H9 (cell line): ENCODE measurements around the gene MED27. TPM values are rescaled to one million over a fixed set of nuclear protein-coding genes. Genes with fewer than 3 reads are reported as not detected.

Experiments
- DNase-seq: peaks from one replicate; pipeline ENCODE4 v3.0.0-alpha.2; 2017
- H2AFZ ChIP-seq: one replicate; pipeline ENCODE4 v1.6.1; 2013; ENCODE audit warnings: mild to moderate bottlenecking, low read length, control low read depth, moderate library complexity
- H2AK5ac ChIP-seq: 2 replicates; pipeline ENCODE4 v1.6.1; 2013; ENCODE audit warnings: low read length, control low read depth, mixed read lengths; ENCODE audit not compliant: insufficient read length
- H2BK120ac ChIP-seq: one replicate; pipeline ENCODE4 v1.6.1; 2013; ENCODE audit warnings: low read depth, mild to moderate bottlenecking, low read length, control low read depth, inconsistent platforms; ENCODE audit not compliant: poor library complexity, severe bottlenecking
- H2BK12ac ChIP-seq: 2 replicates; pipeline ENCODE4 v1.6.1; 2013; ENCODE audit warnings: low read length, control low read depth, mixed read lengths, low read depth; ENCODE audit not compliant: insufficient read length
- H2BK15ac ChIP-seq: 2 replicates; pipeline ENCODE4 v1.6.1; 2013; ENCODE audit warnings: low read depth, low read length, control low read depth
- H2BK20ac ChIP-seq: one replicate; pipeline ENCODE4 v1.6.1; 2013; ENCODE audit warnings: low read depth, mild to moderate bottlenecking, low read length, control low read depth, inconsistent platforms; ENCODE audit not compliant: poor library complexity, severe bottlenecking
- H2BK5ac ChIP-seq: 2 replicates; pipeline ENCODE4 v1.6.1; 2013; ENCODE audit warnings: low read length, control low read depth, mixed read lengths; ENCODE audit not compliant: insufficient read length
- H3K14ac ChIP-seq: 2 replicates; pipeline ENCODE4 v1.6.1; 2013; ENCODE audit warnings: low read length, control low read depth; ENCODE audit not compliant: insufficient read depth
- H3K18ac ChIP-seq: 2 replicates; pipeline ENCODE4 v1.6.1; 2013; ENCODE audit warnings: low read depth, mild to moderate bottlenecking, mixed read lengths, low read length, control low read depth; ENCODE audit not compliant: insufficient read length
- H3K23ac ChIP-seq: 2 replicates; pipeline ENCODE4 v1.6.1; 2013; ENCODE audit warnings: low read length, control low read depth, mixed read lengths, low read depth; ENCODE audit not compliant: insufficient read length
- H3K23me2 ChIP-seq: 2 replicates; pipeline ENCODE4 v1.6.1; 2013; ENCODE audit warnings: low read depth, mild to moderate bottlenecking, mixed read lengths, low read length, control low read depth; ENCODE audit not compliant: insufficient read length, poor library complexity, severe bottlenecking
- H3K27ac ChIP-seq: 2 replicates; pipeline ENCODE4 v1.5.1; 2013; ENCODE audit warnings: low read length, control low read depth, mixed read lengths, low read depth; ENCODE audit not compliant: insufficient read length
- H3K27me3 ChIP-seq: 2 replicates; pipeline ENCODE4 v1.6.1; 2013; ENCODE audit warnings: low read length, control low read depth, inconsistent platforms; ENCODE audit not compliant: insufficient read depth
- H3K4ac ChIP-seq: 2 replicates; pipeline ENCODE4 v1.6.1; 2013; ENCODE audit warnings: low read depth, mild to moderate bottlenecking, control low read depth, inconsistent platforms, low read length, moderate library complexity
- H3K4me1 ChIP-seq: 2 replicates; pipeline ENCODE4 v1.6.1; 2013; ENCODE audit warnings: low read length, control low read depth, inconsistent platforms; ENCODE audit not compliant: insufficient read depth
- H3K4me2 ChIP-seq: 2 replicates; pipeline ENCODE4 v1.6.1; 2013; ENCODE audit warnings: low read length, control low read depth, mixed read lengths; ENCODE audit not compliant: insufficient read length, insufficient read depth
- H3K56ac ChIP-seq: 2 replicates; pipeline ENCODE4 v1.6.1; 2013; ENCODE audit warnings: low read depth, mild to moderate bottlenecking, mixed read lengths, low read length, control low read depth; ENCODE audit not compliant: insufficient read length
- H3K79me1 ChIP-seq: 2 replicates; pipeline ENCODE4 v1.6.1; 2013; ENCODE audit warnings: low read depth, mild to moderate bottlenecking, moderate library complexity, low read length, control low read depth, inconsistent platforms; ENCODE audit not compliant: insufficient read depth, poor library complexity, severe bottlenecking
- H3K79me2 ChIP-seq: 2 replicates; pipeline ENCODE4 v1.6.1; 2013; ENCODE audit warnings: low read length, control low read depth, inconsistent platforms; ENCODE audit not compliant: insufficient read depth
- H3K9ac ChIP-seq: 2 replicates; pipeline ENCODE4 v1.6.1; 2013; ENCODE audit warnings: low read length, control low read depth, mixed read lengths; ENCODE audit not compliant: insufficient read length; ENCODE audit errors: extremely low read depth
- H3K9me3 ChIP-seq: one replicate; pipeline ENCODE4 v1.6.1; 2013; ENCODE audit warnings: low read depth, low read length, inconsistent platforms; ENCODE audit not compliant: control insufficient read depth
- H3T11ph ChIP-seq: one replicate; pipeline ENCODE4 v1.6.1; 2013; ENCODE audit warnings: mild to moderate bottlenecking, low read length, control low read depth, inconsistent platforms
- H4K20me1 ChIP-seq: one replicate; pipeline ENCODE4 v1.6.1; 2013; ENCODE audit not compliant: control insufficient read depth, insufficient read length, insufficient read depth
- H4K5ac ChIP-seq: 2 replicates; pipeline ENCODE4 v1.6.1; 2013; ENCODE audit warnings: low read depth, mild to moderate bottlenecking, mixed read lengths, low read length, control low read depth; ENCODE audit not compliant: insufficient read length
- H4K8ac ChIP-seq: replicated peaks from 2 replicates; pipeline ENCODE4 v1.6.1; 2013; ENCODE audit warnings: low read length, control low read depth, mixed read lengths, low read depth; ENCODE audit not compliant: insufficient read length
- H4K91ac ChIP-seq: 2 replicates; pipeline ENCODE4 v1.6.1; 2013; ENCODE audit warnings: low read depth, mild to moderate bottlenecking, moderate library complexity, mixed read lengths, low read length, control low read depth; ENCODE audit not compliant: insufficient read length
- H3K27ac Mint-ChIP-seq, 3 experiments: 2 replicates in 2 of 3; 3 replicates in 1 of 3; pipeline ENCODE4 v1.8.0; 2020 to 2021; ENCODE audit warnings: mixed read lengths in 3 of 3, mild to moderate bottlenecking in 1 of 3, moderate library complexity in 1 of 3
- H3K27me3 Mint-ChIP-seq: 2 replicates; pipeline ENCODE4 v1.8.0; 2021; ENCODE audit warnings: low read depth, mild to moderate bottlenecking, moderate library complexity, mixed read lengths
- H3K36me3 Mint-ChIP-seq, 3 experiments: 2 replicates in 2 of 3; 3 replicates in 1 of 3; pipeline ENCODE4 v1.8.0; 2020 to 2021; ENCODE audit warnings: low read depth in 3 of 3, mixed read lengths in 3 of 3; ENCODE audit not compliant: insufficient read depth in 1 of 3
- H3K4me1 Mint-ChIP-seq, 2 experiments: 2 replicates each; pipeline ENCODE4 v1.8.0; 2020; ENCODE audit warnings: mixed read lengths in 2 of 2
- H3K4me3 Mint-ChIP-seq, 2 experiments: 2 replicates in 1 of 2; 3 replicates in 1 of 2; pipeline ENCODE4 v1.8.0; 2020 to 2021; ENCODE audit warnings: mild to moderate bottlenecking in 2 of 2, mixed read lengths in 2 of 2, moderate library complexity in 1 of 2
- H3K9me3 Mint-ChIP-seq, 2 experiments: 2 replicates in 1 of 2; 3 replicates in 1 of 2; pipeline ENCODE4 v1.8.0; 2020; ENCODE audit warnings: mild to moderate bottlenecking in 2 of 2, mixed read lengths in 2 of 2, moderate library complexity in 1 of 2
- WGBS: extraction: QIAGEN DNeasy Blood & Tissue Kit; methylation state at CpG from one replicate; pipeline ENCODE4 v1.1.7; 2013; ENCODE audit warnings: missing lambda C conversion rate, low lambda C conversion rate, mixed read lengths; ENCODE audit not compliant: insufficient read length; ENCODE audit errors: extremely low coverage; 5-methylcytosine and 5-hydroxymethylcytosine counted together
- total RNA-seq: library from RNA; stranded (reverse); gene quantifications from 2 replicates; pipeline ENCODE4 v1.2.1, GENCODE V29; 2021
- TF ChIP-seq, protein P1 (sequence below): fragments of 200-600 bp; sonication (generic); conservative IDR thresholded peaks from 3 replicates; pipeline ENCODE4 v1.8.0; 2021; ENCODE audit warnings: antibody characterized with exemption, mild to moderate bottlenecking

Gene MED27
- total RNA-seq, 1 experiment from 2014 or later = 33.5 TPM

- no peaks in the 10 kb centered on the region for H3K79me1 ChIP-seq
- H2BK5ac ChIP-seq = no peak overlapping the region
- no peak overlapping the region for H2BK20ac ChIP-seq
- H3K56ac ChIP-seq = no peak overlapping the region
- Mint-ChIP-seq H3K27me3 (no peaks in the 10 kb centered on the region; the same call in none of the 2 replicates), H3K4me1 (peaks cover 11 to 23% of the 10 kb centered on the region in 2 experiments), H3K9me3 (no peaks in the 10 kb centered on the region), H3K4me3 (no peak overlapping the region), H3K36me3 (peaks cover 0 to 7% (median 0%) of the 10 kb centered on the region in 3 experiments; a peak in 5 of 7 replicates), H3K27ac (no peak overlapping the region; a peak in 1 of 7 replicates)
- H2AFZ ChIP-seq = no peak overlapping the region
- no peak overlapping the region for H2AK5ac ChIP-seq
- H4K20me1 ChIP-seq = no peaks in the 10 kb centered on the region
- H4K91ac ChIP-seq = no peak overlapping the region
- no peaks in the 10 kb centered on the region for H3K79me2 ChIP-seq
- H3K23me2 ChIP-seq = no peaks in the 10 kb centered on the region
- no peaks in the 10 kb centered on the region for H3K27me3 ChIP-seq
- no peak for DNase-seq
- H3K9ac ChIP-seq = no peak overlapping the region
- peaks cover 2% of the 10 kb centered on the region; the same call in 1 of the 2 replicates for H3K4me1 ChIP-seq
- H3K4ac ChIP-seq = no peak overlapping the region
- H3K9me3 ChIP-seq = no peaks in the 10 kb centered on the region
- no peak overlapping the region for H3K27ac ChIP-seq
- no peak overlapping the region for H3K23ac ChIP-seq
- H3K18ac ChIP-seq = no peak overlapping the region
- WGBS = no CpG with 5 or more reads among the region's 10 CpGs
- H4K8ac ChIP-seq = no peak overlapping the region
- H4K5ac ChIP-seq = no peak overlapping the region
- H2BK15ac ChIP-seq = no peak overlapping the region
- TF ChIP-seq, protein P1, sequence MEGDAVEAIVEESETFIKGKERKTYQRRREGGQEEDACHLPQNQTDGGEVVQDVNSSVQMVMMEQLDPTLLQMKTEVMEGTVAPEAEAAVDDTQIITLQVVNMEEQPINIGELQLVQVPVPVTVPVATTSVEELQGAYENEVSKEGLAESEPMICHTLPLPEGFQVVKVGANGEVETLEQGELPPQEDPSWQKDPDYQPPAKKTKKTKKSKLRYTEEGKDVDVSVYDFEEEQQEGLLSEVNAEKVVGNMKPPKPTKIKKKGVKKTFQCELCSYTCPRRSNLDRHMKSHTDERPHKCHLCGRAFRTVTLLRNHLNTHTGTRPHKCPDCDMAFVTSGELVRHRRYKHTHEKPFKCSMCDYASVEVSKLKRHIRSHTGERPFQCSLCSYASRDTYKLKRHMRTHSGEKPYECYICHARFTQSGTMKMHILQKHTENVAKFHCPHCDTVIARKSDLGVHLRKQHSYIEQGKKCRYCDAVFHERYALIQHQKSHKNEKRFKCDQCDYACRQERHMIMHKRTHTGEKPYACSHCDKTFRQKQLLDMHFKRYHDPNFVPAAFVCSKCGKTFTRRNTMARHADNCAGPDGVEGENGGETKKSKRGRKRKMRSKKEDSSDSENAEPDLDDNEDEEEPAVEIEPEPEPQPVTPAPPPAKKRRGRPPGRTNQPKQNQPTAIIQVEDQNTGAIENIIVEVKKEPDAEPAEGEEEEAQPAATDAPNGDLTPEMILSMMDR = no peak
- no peak overlapping the region for H2BK12ac ChIP-seq
- H2BK120ac ChIP-seq = no peak overlapping the region
- H3K4me2 ChIP-seq = no peak overlapping the region
- H3K14ac ChIP-seq = no peak overlapping the region
- H3T11ph ChIP-seq = no peak overlapping the region
Observed at GRCh38 chr9:131865446-131866195, 214.0 kb downstream of the MED27 start.
